GM06990 (cell line): ENCODE data around the gene PTEN.
"Not testable (repeated sequence)": the region's sequence is repeated elsewhere in the genome, so short reads cannot be mapped to it uniquely, and the experiment has no call there.

Experiments used
- DNase-seq: peaks from one replicate; pipeline ENCODE4 v3.0.0-alpha.2; 2011; ENCODE audit not compliant: insufficient read length; ENCODE audit errors: extremely low read depth
- H3K27me3 ChIP-seq: replicated peaks from 2 replicates; pipeline ENCODE4 v1.6.0; 2011; ENCODE audit warnings: low read length; ENCODE audit not compliant: control insufficient read depth, insufficient read depth
- H3K36me3 ChIP-seq: 2 replicates; pipeline ENCODE4 v1.5.1; 2011; ENCODE audit warnings: low read length; ENCODE audit not compliant: control insufficient read depth, insufficient read depth
- H3K4me3 ChIP-seq: replicated peaks from 2 replicates; pipeline ENCODE4 v1.5.1; 2011; ENCODE audit warnings: low read depth, mild to moderate bottlenecking, control low read depth, low read length
- CTCF ChIP-seq: IDR thresholded peaks from 2 replicates; pipeline ENCODE4 v1.5.1; 2011; ENCODE audit warnings: low read length, control low read depth, mild to moderate bottlenecking, inconsistent platforms; ENCODE audit not compliant: insufficient read depth, poor library complexity, severe bottlenecking

PTEN gene

GRCh38 chr10:87865241-87865881 is 1.9 kb downstream of the PTEN start:
- no peak for DNase-seq
- TF ChIP-seq CTCF, result no peak
- Histone ChIP-seq H3K4me3 (peak overlapping the region; percentile 60), H3K27me3 (no peaks in the 10 kb centered on the region), H3K36me3 (no peaks in the 10 kb centered on the region)

- H3K27me3 ChIP-seq, result no peaks in the 10 kb centered on the region
- no peak for TF ChIP-seq CTCF
- DNase-seq, result no peak
- H3K36me3 ChIP-seq, result no peaks in the 10 kb centered on the region
- peak overlapping the region; percentile 60 for H3K4me3 ChIP-seq
These were observed 3.1 kb downstream of the PTEN start for GRCh38 chr10:87866412-87866974.

- Histone ChIP-seq H3K4me3 (peak overlapping the region; percentile 60), H3K36me3 (no peaks in the 10 kb centered on the region), H3K27me3 (no peaks in the 10 kb centered on the region)
- TF ChIP-seq CTCF, result no peak
- DNase-seq, result no peak
These were observed 4.0 kb downstream of the PTEN start for GRCh38 chr10:87867453-87867852.

GRCh38 chr10:87868277-87868676 is 4.9 kb downstream of the PTEN start:
- no peak for DNase-seq
- Histone ChIP-seq H3K4me3 (peak overlapping the region; percentile 60), H3K36me3 (no peaks in the 10 kb centered on the region), H3K27me3 (no peaks in the 10 kb centered on the region)
- TF ChIP-seq CTCF, result no peak

- H3K4me3 ChIP-seq, result peak overlapping the region; percentile 60
- H3K27me3 ChIP-seq, H3K36me3 ChIP-seq, DNase-seq: not testable (repeated sequence)
These were observed 5.7 kb downstream of the PTEN start for GRCh38 chr10:87869139-87869538.

GRCh38 chr10:87869773-87870551 is 6.5 kb downstream of the PTEN start:
- H3K4me3 ChIP-seq, result peak overlapping the region; percentile 27
- no peak for TF ChIP-seq CTCF
- H3K27me3 ChIP-seq, result no peaks in the 10 kb centered on the region
- H3K36me3 ChIP-seq, result no peaks in the 10 kb centered on the region
- no peak for DNase-seq
